ENCODE measurements around the gene PHYH.

PHYH gene

DNA sequence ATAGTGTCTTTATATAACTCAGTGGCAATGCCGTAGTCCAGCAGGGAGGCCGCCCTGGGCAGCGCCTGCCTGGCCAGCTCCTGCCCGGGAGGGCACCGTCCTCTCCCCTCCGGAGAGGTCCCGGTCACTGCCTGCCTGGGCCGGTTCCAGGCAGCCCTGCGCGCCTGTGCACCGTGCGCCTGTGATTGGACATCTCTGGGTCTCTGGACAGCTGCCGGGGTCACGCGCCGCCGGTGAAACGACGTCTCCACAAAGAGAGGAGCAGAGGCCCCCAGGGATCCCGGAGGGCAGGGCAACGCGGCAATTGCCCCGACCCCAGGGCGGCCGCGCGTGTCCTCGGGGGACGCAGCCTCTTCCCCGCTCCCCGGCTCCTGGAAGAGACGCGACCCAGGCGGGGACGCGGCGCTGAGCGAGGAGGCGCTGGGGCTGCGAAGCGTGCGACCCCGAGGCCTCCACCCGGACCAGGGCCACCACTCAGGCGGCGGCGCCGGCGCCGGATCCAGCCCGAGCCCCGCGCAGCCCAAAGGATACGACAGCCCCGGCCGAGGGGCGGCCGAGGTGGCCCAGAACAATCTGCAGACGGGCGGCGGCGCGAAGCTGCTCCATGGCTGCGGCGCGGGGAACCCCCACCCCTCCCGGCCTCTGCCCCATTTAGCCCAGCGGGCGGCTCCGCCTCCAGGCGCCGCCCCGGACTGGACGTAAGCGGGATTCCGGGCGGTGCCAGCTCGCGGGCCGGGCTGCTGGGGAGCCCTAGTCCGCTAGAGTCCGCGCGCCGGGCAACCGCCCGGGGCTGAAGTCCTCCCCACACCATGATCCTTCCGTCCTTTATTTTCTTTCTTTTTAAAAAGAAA lies at the start of gene PHYH:
Gene PHYH (minus strand): TSS at position 628 of the 851 bp plus-strand sequence. CDS start 22 bp downstream, at position 606.
- H3K4me3 ChIP-seq (ENCODE audit: insufficient read length, low read depth): peak within 1 kb of the TSS; percentile 43
- no peaks in the 10 kb centered on the region for H3K27me3 ChIP-seq (ENCODE audit: insufficient read depth, insufficient read length)
- H3K4me1 ChIP-seq (ENCODE audit: insufficient read depth, insufficient read length): no peaks in the 10 kb centered on the region
- H3K36me3 ChIP-seq (ENCODE audit: insufficient read depth, insufficient read length, low read length): peaks cover 2% of the 10 kb centered on the region
- peak within 1 kb of the TSS; percentile 67 for H3K9ac ChIP-seq (ENCODE audit: insufficient read length, low read depth)
- TF ChIP-seq YY1 (IDR thresholded peaks at IDR 0.05; ENCODE audit: insufficient read depth, insufficient read length) (no peak), SUZ12 (IDR thresholded peaks at IDR 0.05; ENCODE audit: extremely low read depth, insufficient read depth, insufficient read length) (no peak), ZNF274 (IDR thresholded peaks at IDR 0.05; ENCODE audit: low read depth, low read length) (no peak)
- DNase-seq (ENCODE audit: low read depth, low spot score): peak; percentile 46
- H3K9me3 ChIP-seq (ENCODE audit: insufficient read depth, low read length): no peaks in the 10 kb centered on the region

- no peaks in the 10 kb centered on the region for H3K9me3 ChIP-seq (ENCODE audit: insufficient read depth, low read length)
- H3K4me3 ChIP-seq (ENCODE audit: insufficient read length, low read depth): peak within 1 kb of the TSS; percentile 71
- peak within 1 kb of the TSS; percentile 97 for H3K9ac ChIP-seq (ENCODE audit: insufficient read length, low read depth)
- H3K4me1 ChIP-seq (ENCODE audit: insufficient read depth, insufficient read length): peaks cover 3% of the 10 kb centered on the region
- peak; percentile 56 for DNase-seq (ENCODE audit: low read depth, low spot score)
- peaks cover 11% of the 10 kb centered on the region for H3K36me3 ChIP-seq (ENCODE audit: insufficient read depth, insufficient read length, low read length)
- H3K27me3 ChIP-seq (ENCODE audit: insufficient read depth, insufficient read length): no peaks in the 10 kb centered on the region
- TF ChIP-seq YY1 (IDR thresholded peaks at IDR 0.05; ENCODE audit: insufficient read depth, insufficient read length) (no peak), ZNF274 (IDR thresholded peaks at IDR 0.05; ENCODE audit: low read depth, low read length) (no peak), SUZ12 (IDR thresholded peaks at IDR 0.05; ENCODE audit: extremely low read depth, insufficient read depth, insufficient read length) (no peak)
These were observed 48.6 kb upstream of the PHYH start, which contains the start of gene SEPHS1 for GRCh38 chr10:13348216-13349017. TSS of gene SEPHS1 (minus strand) at chr10:13348293. CDS start at chr10:13344950, 3,343 bp downstream.

DNA sequence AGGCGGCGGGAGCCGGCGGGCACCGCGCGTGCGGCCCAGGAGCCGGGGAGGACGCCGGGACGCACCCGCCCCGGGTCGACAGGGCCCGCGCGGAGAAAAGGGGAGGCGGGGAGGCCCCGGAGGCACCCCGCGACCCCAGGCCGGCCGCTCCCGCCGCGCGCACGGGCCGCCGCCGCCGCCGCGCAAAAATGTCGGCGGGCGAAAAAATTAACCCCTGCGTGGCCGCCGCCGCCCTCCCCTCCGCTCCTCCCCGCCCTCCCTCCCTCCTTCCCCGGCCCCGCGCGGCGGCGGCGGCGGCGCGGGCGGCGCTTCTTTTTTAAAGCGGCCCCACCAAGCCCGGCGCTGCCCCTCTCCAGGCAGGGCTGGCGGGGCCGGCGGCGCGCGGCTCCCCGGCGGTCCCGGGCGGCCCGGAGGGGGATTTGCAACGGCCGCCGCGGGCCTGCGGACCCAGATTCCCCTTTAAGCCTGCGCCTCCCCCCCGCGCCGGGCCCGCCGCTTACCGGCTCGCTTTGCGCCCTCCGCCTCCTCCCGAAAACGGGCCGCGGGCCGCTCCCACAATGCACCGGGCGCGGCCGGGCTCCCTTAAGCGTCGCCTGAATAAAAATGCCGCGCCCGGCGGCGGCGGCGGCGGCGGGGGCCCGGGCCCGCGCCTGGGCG lies 47.8 kb upstream of the PHYH start:
- H3K9me3 ChIP-seq (ENCODE audit: insufficient read depth, low read length): no peaks in the 10 kb centered on the region
- peaks cover 3% of the 10 kb centered on the region for H3K4me1 ChIP-seq (ENCODE audit: insufficient read depth, insufficient read length)
- H3K4me3 ChIP-seq (ENCODE audit: insufficient read length, low read depth): peak overlapping the region; percentile 71
- H3K27me3 ChIP-seq (ENCODE audit: insufficient read depth, insufficient read length): no peaks in the 10 kb centered on the region
- no peak for TF ChIP-seq YY1 (IDR thresholded peaks at IDR 0.05; ENCODE audit: insufficient read depth, insufficient read length)
- no peak for TF ChIP-seq SUZ12 (IDR thresholded peaks at IDR 0.05; ENCODE audit: extremely low read depth, insufficient read depth, insufficient read length)
- TF ChIP-seq ZNF274 (IDR thresholded peaks at IDR 0.05; ENCODE audit: low read depth, low read length): no peak
- DNase-seq (ENCODE audit: low read depth, low spot score): no peak
- peak overlapping the region; percentile 90 for H3K9ac ChIP-seq (ENCODE audit: insufficient read length, low read depth)
- peaks cover 19% of the 10 kb centered on the region for H3K36me3 ChIP-seq (ENCODE audit: insufficient read depth, insufficient read length, low read length)

DNA sequence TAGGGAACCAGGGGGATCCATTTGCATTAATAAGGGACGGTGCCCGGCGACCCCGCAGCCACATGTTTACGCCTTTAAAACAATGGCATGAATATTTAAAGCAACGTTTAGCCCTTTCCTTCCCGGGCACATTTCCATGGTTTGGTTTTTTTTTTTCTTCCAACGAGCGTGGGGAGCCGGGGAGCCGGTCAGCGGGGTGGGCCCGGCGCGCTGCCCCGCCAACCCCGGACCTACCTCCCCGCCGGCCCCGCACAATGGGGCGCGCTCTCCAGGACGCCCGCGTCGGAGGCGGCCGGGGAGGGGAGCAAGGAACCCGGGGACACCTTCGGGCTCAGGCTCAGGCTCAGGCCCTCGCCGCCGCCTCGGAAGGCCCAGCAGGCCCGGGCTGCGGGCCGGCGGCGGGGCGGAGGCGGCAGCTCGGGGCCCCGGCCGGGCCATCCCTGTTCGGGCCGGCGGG lies 47.2 kb upstream of the PHYH start:
- Histone ChIP-seq H3K9ac (ENCODE audit: insufficient read length, low read depth) (peak overlapping the region; percentile 90), H3K36me3 (ENCODE audit: insufficient read depth, insufficient read length, low read length) (peaks cover 23% of the 10 kb centered on the region), H3K9me3 (ENCODE audit: insufficient read depth, low read length) (no peaks in the 10 kb centered on the region), H3K4me3 (ENCODE audit: insufficient read length, low read depth) (peak overlapping the region; percentile 53), H3K27me3 (ENCODE audit: insufficient read depth, insufficient read length) (no peaks in the 10 kb centered on the region), H3K4me1 (ENCODE audit: insufficient read depth, insufficient read length) (no peaks in the 10 kb centered on the region)
- peak; percentile 59 for DNase-seq (ENCODE audit: low read depth, low spot score)
- no peak for TF ChIP-seq YY1 (IDR thresholded peaks at IDR 0.05; ENCODE audit: insufficient read depth, insufficient read length)
- TF ChIP-seq SUZ12 (IDR thresholded peaks at IDR 0.05; ENCODE audit: extremely low read depth, insufficient read depth, insufficient read length): no peak
- no peak for TF ChIP-seq ZNF274 (IDR thresholded peaks at IDR 0.05; ENCODE audit: low read depth, low read length)

DNA sequence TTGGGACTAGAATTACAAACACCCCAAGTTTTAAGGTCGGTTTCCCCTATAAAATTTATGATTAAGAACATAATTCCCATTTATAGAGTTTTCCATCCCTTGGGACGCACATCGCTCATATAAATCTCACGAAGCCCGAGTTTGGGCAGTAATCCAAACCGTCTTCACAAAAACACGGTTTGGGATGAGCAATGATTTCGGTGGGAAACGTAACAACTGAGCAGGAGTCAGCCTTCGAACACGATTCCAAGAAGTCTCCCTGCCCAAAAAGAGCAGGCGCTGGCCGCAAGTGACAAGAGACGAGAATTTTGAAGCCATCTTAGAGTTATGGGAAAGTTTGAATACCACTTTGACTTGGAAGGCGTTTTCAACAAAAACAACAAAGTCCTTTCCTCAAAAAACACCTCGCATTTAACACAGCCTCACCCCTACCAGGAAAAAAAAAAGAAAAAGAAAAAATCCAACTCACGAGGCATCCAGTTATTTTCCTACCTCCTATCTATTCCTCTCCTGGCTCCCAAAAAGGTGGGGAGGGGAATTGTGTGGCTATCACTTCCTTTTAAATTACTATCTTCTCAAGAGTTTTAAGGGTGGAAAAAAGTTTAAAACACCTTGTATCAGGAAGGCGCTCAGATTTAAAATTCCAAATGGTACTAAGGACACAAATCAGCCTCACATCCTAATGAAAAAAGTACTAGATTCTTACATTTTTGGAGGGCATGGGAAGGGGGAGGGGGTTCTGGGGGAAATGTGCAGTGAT lies 46.6 kb upstream of the PHYH start:
- Histone ChIP-seq H3K9ac (ENCODE audit: insufficient read length, low read depth) (peak overlapping the region; percentile 90), H3K36me3 (ENCODE audit: insufficient read depth, insufficient read length, low read length) (peaks cover 23% of the 10 kb centered on the region), H3K9me3 (ENCODE audit: insufficient read depth, low read length) (no peaks in the 10 kb centered on the region), H3K4me3 (ENCODE audit: insufficient read length, low read depth) (peak overlapping the region; percentile 53), H3K27me3 (ENCODE audit: insufficient read depth, insufficient read length) (no peaks in the 10 kb centered on the region), H3K4me1 (ENCODE audit: insufficient read depth, insufficient read length) (no peaks in the 10 kb centered on the region)
- no peak for DNase-seq (ENCODE audit: low read depth, low spot score)
- no peak for TF ChIP-seq SUZ12 (IDR thresholded peaks at IDR 0.05; ENCODE audit: extremely low read depth, insufficient read depth, insufficient read length)
- no peak for TF ChIP-seq ZNF274 (IDR thresholded peaks at IDR 0.05; ENCODE audit: low read depth, low read length)
- TF ChIP-seq YY1 (IDR thresholded peaks at IDR 0.05; ENCODE audit: insufficient read depth, insufficient read length): no peak

- Histone ChIP-seq H3K36me3 (ENCODE audit: insufficient read depth, insufficient read length, low read length) (peaks cover 75% of the 10 kb centered on the region), H3K4me3 (ENCODE audit: insufficient read length, low read depth) (no peak overlapping the region), H3K27me3 (ENCODE audit: insufficient read depth, insufficient read length) (no peaks in the 10 kb centered on the region), H3K4me1 (ENCODE audit: insufficient read depth, insufficient read length) (peaks cover 2% of the 10 kb centered on the region), H3K9ac (ENCODE audit: insufficient read length, low read depth) (no peak overlapping the region), H3K9me3 (ENCODE audit: insufficient read depth, low read length) (no peaks in the 10 kb centered on the region)
- no peak for DNase-seq (ENCODE audit: low read depth, low spot score)
- TF ChIP-seq ZNF274 (IDR thresholded peaks at IDR 0.05; ENCODE audit: low read depth, low read length) (no peak), YY1 (IDR thresholded peaks at IDR 0.05; ENCODE audit: insufficient read depth, insufficient read length) (no peak), SUZ12 (IDR thresholded peaks at IDR 0.05; ENCODE audit: extremely low read depth, insufficient read depth, insufficient read length) (no peak)
These were observed 40.9 kb upstream of the PHYH start for GRCh38 chr10:13340626-13341376.
